Measurements from ENCODE around the gene AAR2. TPM values are rescaled to one million over a fixed set of nuclear protein-coding genes. Genes with fewer than 3 reads are reported as not detected.

Gene AAR2
- polyA plus RNA-seq, 10 donors, result 16.8 to 29.0 (median 26.0) TPM

GRCh38 chr20:36216314-36217025 is 19.8 kb upstream of the AAR2 start:
- no peak for DNase-seq

- DNase-seq, result no peak
These were observed 19.1 kb upstream of the AAR2 start for GRCh38 chr20:36217226-36217625.

- no peak for DNase-seq
These were observed 17.8 kb upstream of the AAR2 start for GRCh38 chr20:36218380-36219064.

GRCh38 chr20:36219671-36220220 is 16.5 kb upstream of the AAR2 start:
- no peak for DNase-seq

- DNase-seq, result no peak
These were observed 10.6 kb upstream of the AAR2 start for GRCh38 chr20:36225666-36226065.

- DNase-seq, result no peak
These were observed 7.5 kb upstream of the AAR2 start for GRCh38 chr20:36228770-36229169.

- DNase-seq, result no peak
These were observed 6.3 kb upstream of the AAR2 start for GRCh38 chr20:36230019-36230418.

GRCh38 chr20:36231331-36231730 is 4.9 kb upstream of the AAR2 start:
- DNase-seq, result no peak

- no peak for DNase-seq
These were observed 1.4 kb upstream of the AAR2 start for GRCh38 chr20:36234771-36235320.

- DNase-seq, result no peak
These were observed 476 bp downstream of the AAR2 start for GRCh38 chr20:36236786-36237121.

GRCh38 chr20:36237477-36237876 is 1.2 kb downstream of the AAR2 start:
- DNase-seq, result no peak

GRCh38 chr20:36238153-36238552 is 1.9 kb downstream of the AAR2 start:
- no peak for DNase-seq

- no peak for DNase-seq
These were observed 2.5 kb downstream of the AAR2 start for GRCh38 chr20:36238760-36239159.

- no peak for DNase-seq
These were observed 3.8 kb downstream of the AAR2 start for GRCh38 chr20:36240076-36240475.

- no peak for DNase-seq
These were observed 5.4 kb downstream of the AAR2 start for GRCh38 chr20:36241678-36242077.

- no peak for DNase-seq
These were observed 7.4 kb downstream of the AAR2 start for GRCh38 chr20:36243726-36244125.

- DNase-seq, result no peak
These were observed 10.1 kb downstream of the AAR2 start for GRCh38 chr20:36246401-36246800.

- no peak for DNase-seq
These were observed 12.6 kb downstream of the AAR2 start for GRCh38 chr20:36248836-36249235.

- no peak for DNase-seq
These were observed 13.2 kb downstream of the AAR2 start for GRCh38 chr20:36249450-36249849.

GRCh38 chr20:36251426-36251825 is 15.1 kb downstream of the AAR2 start:
- no peak for DNase-seq

- DNase-seq, result no peak
These were observed 16.2 kb downstream of the AAR2 start for GRCh38 chr20:36252511-36252910.

GRCh38 chr20:36253036-36253435 is 16.8 kb downstream of the AAR2 start:
- DNase-seq, result no peak

- no peak for DNase-seq
These were observed 17.8 kb downstream of the AAR2 start for GRCh38 chr20:36254076-36254475.

All from muscle of back (tissue), 11 donors.